CD4-positive, alpha-beta T cell treated with Interleukin-21 for 1 hour (primary cell): Measurements from ENCODE around the gene KCNG2.

ENCODE experiments used
- DNase-seq: peaks from one replicate; pipeline ENCODE4 v3.0.0-alpha.2; 2020

Gene KCNG2

GRCh38 chr18:79928563-79928960 is 130.8 kb downstream of the KCNG2 start:
- no peak for DNase-seq

GRCh38 chr18:79930020-79930642 is 132.4 kb downstream of the KCNG2 start:
- no peak for DNase-seq

DNA sequence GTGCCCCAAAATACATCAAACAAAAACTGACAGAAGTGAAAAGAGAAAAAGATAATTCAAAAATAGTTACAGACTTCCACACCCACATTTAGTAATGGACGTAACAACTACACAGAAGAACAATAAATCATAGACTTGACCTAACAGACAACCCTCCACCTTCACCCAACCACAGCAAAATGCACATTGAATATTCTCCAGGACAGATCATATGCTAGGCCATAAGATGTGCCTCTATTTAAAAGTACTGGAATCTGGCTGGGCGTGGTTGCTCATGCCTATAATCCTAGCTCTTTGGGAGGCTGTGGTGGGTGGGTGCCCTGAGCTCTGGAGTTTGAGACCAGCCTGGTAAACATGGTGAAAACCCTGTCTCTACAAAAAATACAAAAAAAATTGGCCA is 133.7 kb downstream of the KCNG2 start:
- DNase-seq: no peak

GRCh38 chr18:79932907-79933306 is 135.2 kb downstream of the KCNG2 start:
- no peak for DNase-seq

GRCh38 chr18:79933765-79934164 is 136.0 kb downstream of the KCNG2 start:
- no peak for DNase-seq

DNA sequence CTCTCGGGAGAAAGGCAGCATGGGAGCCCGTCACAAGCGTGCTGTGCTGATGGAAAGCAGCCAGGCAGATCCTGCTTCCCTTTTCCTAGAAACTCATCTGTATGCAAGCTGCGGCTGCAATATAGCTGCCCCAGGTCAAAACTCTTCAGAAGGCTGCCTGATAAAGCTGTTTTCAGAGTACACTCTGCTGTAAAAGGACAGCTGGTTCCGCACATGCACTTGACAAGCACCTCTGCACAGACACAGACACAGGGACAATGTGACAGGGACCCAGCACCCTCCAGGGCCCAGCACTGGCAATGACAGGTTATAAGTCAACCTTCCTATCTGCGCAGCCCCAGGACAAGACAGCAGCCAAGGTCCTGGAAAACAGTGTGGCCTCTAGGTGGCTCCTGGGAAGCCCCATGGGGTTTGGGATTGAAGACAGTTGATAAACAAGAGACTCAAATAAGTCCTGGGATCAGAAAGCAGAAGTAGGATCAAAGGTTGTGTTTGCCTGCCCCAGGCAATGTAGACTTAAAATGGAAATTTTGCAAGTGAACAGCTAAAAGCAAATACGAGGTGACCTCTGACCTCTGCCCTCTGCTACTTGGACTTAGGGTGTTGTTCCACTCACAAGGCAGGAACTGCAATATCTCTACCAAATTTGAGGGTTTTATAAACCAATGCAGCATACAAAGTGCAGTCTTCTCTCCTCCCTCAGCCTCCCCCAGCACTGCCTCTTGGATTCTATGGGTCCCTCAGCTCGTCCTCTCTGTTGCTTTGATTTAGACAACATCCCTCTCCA is 136.8 kb downstream of the KCNG2 start:
- no peak for DNase-seq

- DNase-seq: no peak
Measured at GRCh38 chr18:79935098-79935480, 137.4 kb downstream of the KCNG2 start.

GRCh38 chr18:79935499-79935898 is 137.8 kb downstream of the KCNG2 start:
- no peak for DNase-seq

- no peak for DNase-seq
Measured at GRCh38 chr18:79935925-79936324, 138.2 kb downstream of the KCNG2 start.

- DNase-seq: no peak
Measured at GRCh38 chr18:79936641-79937040, 138.9 kb downstream of the KCNG2 start.

GRCh38 chr18:79937103-79937860 is 139.5 kb downstream of the KCNG2 start:
- no peak for DNase-seq

- no peak for DNase-seq
Measured at GRCh38 chr18:79938196-79938595, 140.5 kb downstream of the KCNG2 start.

DNA sequence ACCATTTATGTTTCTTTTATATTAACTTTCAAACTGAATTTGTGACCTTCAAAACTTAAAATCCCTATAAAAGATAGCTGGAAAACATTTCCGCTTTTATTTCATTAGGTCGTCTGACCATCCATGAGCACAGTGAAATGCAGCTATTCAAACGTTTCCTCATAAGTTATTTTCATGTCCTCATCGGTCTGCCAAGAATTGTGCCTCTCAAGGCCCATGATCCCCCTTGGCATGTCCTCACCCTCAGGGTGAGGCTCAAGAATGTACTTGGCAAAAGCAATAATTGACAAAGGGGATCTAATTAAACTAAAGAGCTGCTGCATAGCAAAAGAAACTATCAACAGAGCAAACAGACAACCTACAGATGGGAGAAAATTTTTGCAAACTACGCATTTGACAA is 141.4 kb downstream of the KCNG2 start:
- no peak for DNase-seq

GRCh38 chr18:79940126-79940813 is 142.5 kb downstream of the KCNG2 start:
- no peak for DNase-seq

DNA sequence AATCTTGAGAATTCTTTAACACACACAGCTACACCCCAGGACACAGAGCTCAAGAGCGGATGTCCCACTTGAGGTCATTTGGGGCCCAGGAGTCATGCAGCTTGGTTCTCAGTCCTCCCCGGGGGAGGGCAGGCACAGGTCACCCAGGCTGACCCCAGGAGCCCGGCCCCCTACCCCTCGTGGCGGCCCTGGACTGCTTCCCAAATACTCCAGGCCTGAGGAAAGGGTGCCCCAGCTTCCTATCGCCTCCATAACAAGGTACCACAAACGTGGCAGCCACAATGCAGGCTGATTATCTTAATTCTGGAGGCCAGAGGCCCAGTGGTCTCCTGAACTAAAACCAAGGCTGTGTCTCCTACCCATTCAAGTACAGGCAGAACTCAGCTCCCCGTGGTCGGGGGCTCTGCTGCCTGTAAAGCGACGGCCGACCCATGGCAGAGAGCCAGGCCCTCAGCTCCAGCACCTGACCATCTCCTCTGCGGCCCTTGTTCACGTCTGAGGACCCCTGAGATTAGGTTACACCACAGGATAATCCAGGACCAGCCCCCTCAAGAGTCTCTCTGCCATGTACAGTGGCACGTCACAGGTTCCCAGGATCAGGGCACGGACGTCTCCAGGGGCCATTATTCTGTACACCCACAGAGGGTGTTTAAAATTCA is 143.2 kb downstream of the KCNG2 start:
- DNase-seq: no peak

DNA sequence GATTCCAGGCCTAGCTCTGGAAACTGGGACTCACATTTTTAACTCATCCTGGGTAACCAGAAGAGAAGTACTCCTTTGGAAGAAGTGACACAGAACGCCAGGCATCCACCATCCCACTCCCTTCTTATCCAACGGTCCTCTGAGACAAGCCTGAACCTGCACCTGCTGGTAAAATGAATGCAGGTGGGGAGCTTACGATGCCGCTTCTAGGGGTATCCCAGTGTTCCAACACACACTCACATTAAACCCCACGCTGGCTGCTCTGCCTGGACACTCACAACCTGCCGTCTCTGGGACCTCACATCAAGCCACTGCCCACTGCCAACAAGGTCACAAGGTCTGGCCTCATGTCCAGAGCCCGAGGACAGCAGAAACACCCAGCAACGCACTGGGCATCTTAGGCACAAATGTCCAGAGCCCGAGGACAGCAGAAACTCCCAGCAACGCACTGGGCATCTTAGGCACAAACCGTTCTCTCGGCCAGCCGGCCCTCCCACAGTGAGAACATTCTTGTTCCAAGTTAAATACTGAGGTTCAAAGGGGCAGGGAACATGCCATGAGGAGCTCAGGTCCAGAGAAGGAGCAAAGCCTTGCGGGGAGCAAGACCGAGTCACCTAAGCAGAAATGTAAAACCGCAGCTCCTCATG is 143.9 kb downstream of the KCNG2 start:
- DNase-seq: no peak

GRCh38 chr18:79942211-79942610 is 144.5 kb downstream of the KCNG2 start:
- no peak for DNase-seq

DNA sequence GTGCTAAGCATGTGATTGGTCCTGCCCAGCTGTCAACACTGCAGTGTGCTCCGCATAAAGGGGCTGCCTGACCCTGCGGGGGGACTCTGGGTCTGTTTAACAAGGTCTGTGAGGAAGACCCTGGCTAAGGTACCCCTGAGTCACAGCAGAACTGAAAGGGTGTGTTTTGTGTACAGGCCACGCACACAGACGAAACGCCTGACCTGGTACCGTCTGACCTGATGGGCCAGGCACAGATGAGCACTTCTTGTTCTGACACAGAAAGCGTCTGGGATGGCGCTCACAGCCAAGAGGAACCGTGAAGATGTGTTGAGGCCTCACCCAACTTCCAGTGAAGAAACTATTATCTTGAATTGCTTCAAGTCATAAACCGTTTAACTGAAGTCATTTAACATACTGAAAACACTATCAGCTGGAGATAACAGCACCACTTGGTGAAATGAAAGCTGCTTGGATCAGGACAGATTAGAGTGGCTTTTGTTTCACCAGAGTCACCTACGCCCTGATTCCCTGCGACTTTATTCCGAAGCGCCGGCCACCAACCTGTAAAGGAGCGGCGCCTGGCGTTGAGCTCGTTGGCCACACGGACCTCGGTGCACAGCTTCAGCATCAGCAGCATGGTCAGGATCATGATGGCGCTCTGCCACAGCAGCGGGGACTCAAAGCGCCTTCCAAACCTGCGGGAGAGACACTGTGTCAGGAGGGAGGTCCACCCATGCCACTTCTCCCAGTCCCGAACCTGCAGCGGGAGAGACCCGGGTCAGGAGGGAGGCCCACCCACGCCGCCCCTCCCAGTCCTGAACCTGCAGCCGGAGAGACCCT is 145.3 kb downstream of the KCNG2 start:
- no peak for DNase-seq

- no peak for DNase-seq
Measured at GRCh38 chr18:79943608-79944125, 145.9 kb downstream of the KCNG2 start.

- DNase-seq: no peak
Measured at GRCh38 chr18:79944126-79944731, 146.5 kb downstream of the KCNG2 start.

DNA sequence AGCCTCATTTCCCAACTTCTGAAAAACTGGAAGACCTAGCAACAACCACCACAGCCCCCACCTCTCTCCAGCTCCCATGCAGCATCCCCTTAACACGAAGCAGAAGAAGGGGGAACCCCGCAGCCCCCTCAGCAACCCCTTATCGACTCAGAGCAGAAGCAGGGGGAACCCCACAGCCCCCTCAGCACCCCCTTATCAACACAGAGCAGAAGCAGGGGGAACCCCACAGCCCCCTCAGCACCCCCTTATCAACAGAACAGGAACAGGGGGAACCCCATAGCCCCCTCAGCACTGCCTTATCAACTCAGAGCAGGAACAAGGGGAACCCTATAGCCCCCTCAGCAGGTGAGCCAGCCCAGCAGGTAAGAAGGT is 147.0 kb downstream of the KCNG2 start:
- no peak for DNase-seq
